NCI-H748 treated with DMSO at 0.1 percent for 48 hours (cell line): ENCODE data around the gene MAD1L1.

ENCODE experiments used
- DNase-seq: peaks from one replicate; lab custom pipeline; 2025; lab: John Stamatoyannopoulos, UW

The MAD1L1 gene

GRCh38 chr7:1926908-1927306, 305.8 kb downstream of the MAD1L1 start:
- peak; percentile 54 for DNase-seq

- no peak for DNase-seq
Measured at GRCh38 chr7:1925973-1926907, 306.5 kb downstream of the MAD1L1 start.

GRCh38 chr7:1925349-1925748, 307.4 kb downstream of the MAD1L1 start:
- DNase-seq: no peak

- no peak for DNase-seq
Measured at GRCh38 chr7:1924258-1924817, 308.4 kb downstream of the MAD1L1 start.

DNA sequence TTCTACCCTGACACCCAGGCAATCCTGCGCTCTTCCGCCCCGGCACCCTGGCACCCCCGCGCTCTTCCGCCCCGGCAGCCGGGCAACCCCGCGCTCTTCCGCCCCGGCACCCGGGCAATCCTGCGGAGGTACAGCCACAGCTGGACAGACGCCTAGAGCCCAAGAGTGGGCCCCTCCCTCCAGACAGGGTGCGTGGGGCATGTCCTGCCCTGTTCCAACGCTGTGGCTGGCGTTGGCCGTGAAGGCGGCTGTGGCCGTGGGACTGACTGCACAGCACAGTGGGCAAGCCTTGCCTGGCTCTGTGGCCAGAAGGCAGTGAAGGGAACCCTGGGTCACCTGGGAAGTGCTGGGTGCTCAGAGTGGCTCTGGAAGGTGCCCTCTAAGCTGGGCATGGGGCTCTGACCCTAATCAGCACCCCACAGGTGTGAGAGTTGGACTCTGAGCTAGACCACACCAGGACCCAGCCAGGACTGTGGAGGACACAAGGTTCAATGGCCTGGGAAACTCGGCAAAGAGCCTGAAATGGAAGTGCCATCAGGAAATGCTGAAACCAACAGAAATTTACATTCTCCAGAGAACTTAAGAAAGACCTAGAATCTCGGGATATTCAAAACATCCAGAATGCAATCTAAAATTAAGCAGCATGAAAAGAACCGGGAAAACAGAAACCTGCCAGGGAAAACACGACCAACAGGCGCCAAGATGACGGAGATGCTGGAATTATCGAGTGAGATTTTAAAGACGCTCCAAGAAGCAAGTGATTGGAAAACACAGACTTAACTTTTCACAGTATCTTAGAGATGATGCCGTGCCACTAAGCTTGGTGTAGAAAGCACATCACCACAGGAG, 309.1 kb downstream of the MAD1L1 start:
- DNase-seq: no peak

GRCh38 chr7:1922870-1923236, 309.9 kb downstream of the MAD1L1 start:
- no peak for DNase-seq

DNA sequence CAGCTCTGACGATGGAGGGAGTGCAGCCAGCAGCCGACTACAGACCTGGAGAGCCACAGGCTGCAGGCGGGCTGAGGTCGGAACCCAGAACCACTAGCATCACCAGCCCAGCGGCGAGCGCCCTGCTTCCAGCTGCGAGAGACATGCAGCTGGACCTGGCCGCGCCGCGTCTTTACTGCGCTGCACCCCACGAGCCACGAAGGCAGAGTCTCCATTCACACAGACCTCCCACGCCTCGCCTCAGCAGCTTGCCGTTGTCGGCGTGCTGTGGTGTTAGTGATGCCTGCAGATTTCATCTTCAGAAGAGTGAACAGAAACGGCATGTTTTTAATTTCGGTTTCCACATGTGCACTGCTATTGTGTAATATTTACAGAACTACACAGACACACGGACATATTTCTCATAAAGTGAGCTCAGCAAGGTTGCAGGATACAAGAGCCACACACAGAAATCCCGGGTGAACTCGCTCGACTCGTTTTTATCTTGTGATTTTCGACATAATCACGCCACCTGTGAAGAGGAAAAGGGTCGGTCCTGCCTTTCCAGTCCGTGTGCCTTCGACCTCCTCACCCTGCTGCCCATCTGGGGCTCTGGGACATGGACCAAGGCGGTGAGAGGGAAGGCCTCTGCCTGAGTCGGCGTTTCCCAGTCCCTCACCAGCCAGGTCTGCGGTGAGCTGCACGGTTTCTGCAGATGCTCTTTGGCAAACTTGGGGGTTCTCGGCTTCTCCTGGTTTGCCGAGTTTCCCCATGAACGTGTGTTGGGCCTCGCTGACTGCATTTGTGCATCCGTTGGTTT, 310.5 kb downstream of the MAD1L1 start:
- no peak for DNase-seq

DNA sequence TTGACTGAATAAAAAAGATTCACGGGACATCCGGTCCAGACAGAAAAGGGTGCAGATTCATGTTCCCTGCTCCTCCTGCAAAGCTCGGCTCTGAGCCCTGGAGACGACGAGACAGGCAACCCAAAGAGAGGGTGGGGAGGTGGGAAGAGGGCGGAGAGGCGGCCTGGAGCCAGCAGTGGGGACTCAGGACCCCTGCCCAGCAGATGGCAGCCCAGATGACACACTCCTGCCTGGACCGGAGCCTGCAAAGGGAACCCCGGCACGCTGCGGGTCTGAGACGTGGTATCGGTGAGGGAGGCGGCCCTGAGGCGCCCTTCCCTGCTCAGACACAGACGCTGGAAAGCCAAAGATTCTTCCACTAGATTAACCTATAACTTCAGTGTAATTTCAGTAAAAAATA, 311.9 kb downstream of the MAD1L1 start:
- DNase-seq: no peak

GRCh38 chr7:1920266-1920681, 312.5 kb downstream of the MAD1L1 start:
- no peak for DNase-seq

- DNase-seq: no peak
Measured at GRCh38 chr7:1919539-1920265, 313.0 kb downstream of the MAD1L1 start.

- DNase-seq: no peak
Measured at GRCh38 chr7:1918881-1919525, 313.7 kb downstream of the MAD1L1 start.

DNA sequence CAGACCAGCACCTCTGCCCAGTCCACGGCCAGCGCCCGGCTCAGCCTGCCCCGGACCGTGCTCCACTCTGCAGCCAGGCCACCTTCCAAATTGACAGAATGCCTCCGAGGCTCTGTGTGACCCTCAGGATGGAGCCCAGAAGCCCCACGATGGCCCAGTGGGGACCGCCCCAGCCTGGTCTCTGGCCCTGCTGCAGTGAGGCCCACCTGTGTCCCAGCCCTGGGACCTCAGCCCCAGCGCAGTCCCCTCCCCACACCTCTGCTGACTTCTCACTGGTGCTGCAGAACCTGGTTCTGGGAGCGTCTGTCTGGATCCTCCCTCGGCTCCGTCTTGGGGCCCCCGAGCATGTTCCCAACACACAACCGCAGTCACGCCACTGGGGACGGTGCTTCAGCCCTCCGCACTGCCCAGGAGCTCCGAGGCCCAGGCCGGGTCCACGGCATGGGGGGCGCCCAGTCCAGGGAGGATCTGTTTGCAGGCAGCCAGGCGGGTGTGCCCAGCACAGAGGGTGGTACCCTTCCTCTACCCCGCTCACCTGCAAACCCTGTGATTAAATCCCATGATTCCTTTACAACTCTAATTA, 314.6 kb downstream of the MAD1L1 start:
- peak; percentile 8 for DNase-seq

DNA sequence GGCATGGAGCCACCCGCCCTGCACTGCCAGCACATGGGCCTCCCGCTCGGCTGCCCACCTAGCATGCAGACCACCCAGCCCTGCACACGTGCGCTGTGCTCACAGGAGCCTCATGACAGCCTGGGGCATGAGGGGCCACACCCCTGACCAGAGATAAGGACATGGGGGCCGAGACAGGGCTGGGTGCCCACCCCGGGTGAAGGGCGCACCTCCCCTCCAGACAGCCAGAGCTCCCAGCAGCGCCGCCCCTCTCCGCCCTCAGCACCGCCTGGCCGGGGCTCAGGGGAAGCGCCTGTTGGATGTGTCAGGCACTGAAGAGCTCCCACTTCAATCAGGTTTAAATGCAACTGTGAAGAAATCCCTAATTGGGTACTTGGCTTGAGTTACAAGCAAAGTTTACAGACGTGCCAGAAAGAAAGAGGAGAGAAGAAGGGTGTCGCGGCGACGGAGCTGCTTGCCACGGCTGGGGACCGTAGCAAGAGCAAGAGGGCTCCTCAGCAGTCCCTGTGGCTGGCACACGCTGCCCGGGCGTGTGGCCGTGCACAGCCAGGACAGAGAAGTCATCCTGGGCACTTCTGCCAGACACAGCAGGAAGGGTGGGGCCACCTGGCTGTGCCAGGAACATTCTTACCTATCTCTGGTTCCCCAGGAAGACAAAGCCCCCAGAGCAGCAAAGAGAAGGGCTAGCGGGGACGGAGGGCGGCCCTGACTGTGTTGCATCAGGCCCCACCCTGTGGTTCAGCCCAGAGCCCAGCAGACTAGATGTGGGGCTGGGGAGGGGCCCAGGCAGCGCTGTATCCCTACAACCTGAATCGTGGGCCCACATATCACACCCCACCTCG, 315.3 kb downstream of the MAD1L1 start:
- DNase-seq: no peak

DNA sequence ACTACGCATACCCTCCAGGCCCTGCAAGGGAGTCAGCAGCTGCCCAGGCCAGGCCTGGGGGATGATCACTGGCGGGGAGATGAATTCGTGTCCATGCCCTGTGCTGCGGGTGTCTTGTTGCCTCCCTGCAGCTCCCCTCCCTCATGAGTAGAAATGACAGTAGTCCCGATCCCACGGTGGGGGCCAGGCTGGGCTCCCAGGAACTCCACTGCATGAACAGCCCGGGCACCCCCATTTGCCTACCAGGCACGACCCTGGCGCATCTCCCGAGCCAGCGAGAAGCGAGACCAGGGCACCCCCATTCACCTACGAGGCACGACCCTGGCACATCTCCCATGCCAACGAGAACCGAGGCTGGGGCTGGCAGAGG, 316.2 kb downstream of the MAD1L1 start:
- DNase-seq: no peak

- no peak for DNase-seq
Measured at GRCh38 chr7:1915956-1916600, 316.7 kb downstream of the MAD1L1 start.

GRCh38 chr7:1915326-1915725, 317.4 kb downstream of the MAD1L1 start:
- no peak for DNase-seq

GRCh38 chr7:1914743-1915142, 318.0 kb downstream of the MAD1L1 start:
- no peak for DNase-seq

- DNase-seq: no peak
Measured at GRCh38 chr7:1914321-1914720, 318.4 kb downstream of the MAD1L1 start.
